GM21737 (cell line): ENCODE results near the gene WDFY2.
"Not testable (repeated sequence)": the region's sequence is repeated elsewhere in the genome, so short reads cannot be mapped to it uniquely, and the experiment has no call there.

Source experiments
- ATAC-seq: cut with Tn5 transposase; IDR thresholded peaks from one replicate; pipeline ENCODE4 v1.9.1; 2021; ENCODE audit warnings: mild to moderate bottlenecking, moderate library complexity; ENCODE audit not compliant: unreplicated experiment

Gene WDFY2

DNA sequence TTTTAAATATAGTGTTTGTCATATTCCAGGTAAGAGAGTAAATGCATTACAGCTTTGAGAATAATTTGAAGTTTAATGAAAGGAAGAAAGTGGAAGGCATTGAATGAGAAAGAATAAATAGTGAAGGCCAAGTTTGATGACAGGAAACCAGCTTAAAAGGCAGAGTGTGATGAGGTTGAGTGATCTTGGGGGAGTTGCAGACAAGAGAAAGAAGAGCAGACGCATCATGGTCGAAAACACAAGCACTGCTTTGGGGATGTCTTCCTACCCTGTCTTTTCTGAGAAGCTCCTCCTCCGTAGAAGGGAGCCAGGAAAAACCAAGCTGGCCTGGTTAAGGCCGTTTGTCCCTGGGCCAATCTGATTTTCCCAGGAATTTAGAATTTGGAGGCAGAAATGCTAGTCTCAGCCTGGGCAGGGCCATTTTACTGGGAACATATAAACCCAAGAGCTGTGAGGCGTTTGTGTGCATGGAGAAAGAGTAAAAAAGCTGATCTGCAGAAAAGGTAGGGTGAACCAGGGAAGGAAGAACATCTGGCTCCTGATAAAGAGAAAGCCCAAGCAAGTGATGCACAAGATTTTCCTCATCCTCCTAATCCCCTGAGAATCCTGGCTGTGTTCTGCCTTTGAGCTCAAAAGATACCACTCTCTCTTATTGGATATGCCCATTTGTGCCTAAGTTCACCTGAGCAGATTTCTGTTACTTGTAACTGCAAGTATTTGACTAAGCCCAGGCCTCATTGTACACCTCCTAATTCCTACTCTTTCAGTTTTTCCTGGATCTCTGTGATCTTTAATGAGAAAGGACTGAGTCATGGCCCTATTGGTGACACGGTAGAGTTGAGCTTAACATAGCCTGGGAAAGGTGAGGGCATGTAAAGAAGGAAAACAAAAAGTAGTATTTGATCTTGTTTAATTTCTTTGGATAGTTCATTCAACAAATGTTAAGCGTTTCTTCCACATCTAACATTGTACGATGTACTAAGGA is 80.0 kb downstream of the WDFY2 start:
- ATAC-seq: no peak

DNA sequence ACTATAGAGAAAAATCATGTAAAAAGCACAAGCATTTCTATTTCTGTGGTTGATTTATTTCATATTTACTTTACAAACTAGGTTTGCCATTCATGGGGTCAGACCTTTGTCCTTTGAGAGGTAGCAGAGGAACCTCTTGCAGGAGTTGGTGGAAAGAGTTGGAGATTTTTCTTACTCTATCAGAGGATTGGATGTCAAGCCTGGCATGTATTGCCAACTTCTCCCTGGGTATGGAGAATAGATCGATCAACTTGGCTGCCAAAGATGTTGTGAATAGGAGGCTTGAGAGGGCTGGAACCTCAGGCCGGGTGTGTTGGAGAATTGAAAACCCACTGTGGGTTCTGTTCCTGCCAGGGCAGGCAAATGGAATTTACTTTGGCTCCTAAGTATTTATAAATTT is 81.2 kb downstream of the WDFY2 start:
- ATAC-seq: no peak

DNA sequence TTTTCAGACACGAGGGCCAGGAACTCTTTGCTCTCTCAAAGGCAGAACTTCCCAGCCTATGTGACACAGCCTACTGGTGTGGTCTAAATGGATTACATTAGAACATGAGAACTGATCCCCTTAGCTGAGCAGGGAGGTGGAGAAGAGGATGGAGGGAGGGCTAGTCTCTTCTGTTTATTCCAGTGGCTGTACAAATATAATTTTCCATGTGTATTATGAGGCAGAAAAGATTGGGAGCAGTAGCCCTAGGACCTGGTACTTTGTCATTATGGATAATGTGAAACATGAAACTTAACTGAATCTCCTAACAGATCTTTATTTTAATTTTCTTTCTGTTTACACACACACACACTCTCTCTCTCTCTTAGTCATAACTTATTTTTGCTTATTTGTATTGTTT is 82.1 kb downstream of the WDFY2 start:
- ATAC-seq: no peak

DNA sequence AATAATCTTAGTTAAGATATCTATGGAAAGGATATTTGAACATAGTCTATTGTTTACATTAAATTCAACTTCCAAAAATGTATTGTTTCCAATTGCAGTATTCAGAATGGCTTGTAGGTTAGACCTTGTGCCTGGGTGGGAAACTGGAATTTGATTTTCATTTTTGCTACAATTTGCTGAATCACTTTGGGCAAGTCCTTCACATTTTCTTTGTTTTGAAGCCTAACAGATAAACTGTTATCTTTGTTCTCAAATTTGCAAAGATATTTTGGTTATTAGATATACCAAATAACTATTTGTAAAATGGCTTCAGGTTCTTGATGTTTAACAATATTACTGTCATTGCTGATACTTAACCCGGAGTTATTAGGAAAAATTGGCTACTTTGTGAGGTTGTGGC is 82.6 kb downstream of the WDFY2 start:
- ATAC-seq: no peak

DNA sequence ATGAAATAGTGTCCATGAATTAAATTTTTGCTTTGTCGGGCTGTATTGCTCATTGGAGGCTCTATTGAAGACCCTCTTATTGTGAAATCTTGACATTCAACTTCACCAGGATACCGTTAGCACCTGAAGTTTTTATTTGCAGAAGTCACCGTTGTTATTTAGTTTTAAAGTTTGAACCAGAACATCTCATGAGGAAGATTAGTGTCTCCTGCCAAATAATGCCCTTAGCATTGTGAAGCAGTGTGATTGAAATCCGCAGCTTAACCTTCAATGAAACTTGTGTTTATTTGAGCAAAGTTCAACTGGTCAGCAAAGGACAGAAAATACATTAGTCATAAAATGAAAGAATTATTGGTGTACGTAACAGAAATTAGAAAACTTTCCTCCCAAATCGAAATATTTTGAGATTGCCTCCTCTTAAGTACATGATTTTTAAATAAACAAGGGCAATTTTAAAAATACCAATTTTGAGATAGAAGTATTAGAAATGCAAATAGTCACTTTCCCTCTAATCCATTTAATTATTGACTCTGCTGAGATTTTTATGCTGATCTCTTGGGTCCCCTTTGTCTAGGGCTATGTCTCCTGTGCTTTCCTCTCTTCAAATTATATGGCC is 84.4 kb downstream of the WDFY2 start:
- ATAC-seq: no peak

DNA sequence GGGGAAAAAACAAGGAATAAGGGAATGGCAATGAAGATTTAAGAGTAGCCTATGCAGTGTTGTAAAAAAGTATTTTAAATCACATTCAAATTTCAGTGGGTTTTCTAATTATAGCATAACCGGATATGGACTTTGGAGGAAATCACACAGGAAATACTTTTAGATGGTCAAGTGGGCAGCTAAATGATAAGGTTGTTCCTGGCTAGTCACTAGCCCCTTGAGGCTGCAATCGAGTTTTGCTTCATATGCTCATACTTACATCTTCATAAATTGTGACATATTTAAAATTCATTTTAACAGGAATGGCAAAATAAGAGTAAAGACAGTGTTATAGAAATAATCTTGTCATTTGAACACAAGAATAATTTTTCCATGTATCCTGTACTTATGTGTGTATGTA is 88.9 kb downstream of the WDFY2 start:
- no peak for ATAC-seq

DNA sequence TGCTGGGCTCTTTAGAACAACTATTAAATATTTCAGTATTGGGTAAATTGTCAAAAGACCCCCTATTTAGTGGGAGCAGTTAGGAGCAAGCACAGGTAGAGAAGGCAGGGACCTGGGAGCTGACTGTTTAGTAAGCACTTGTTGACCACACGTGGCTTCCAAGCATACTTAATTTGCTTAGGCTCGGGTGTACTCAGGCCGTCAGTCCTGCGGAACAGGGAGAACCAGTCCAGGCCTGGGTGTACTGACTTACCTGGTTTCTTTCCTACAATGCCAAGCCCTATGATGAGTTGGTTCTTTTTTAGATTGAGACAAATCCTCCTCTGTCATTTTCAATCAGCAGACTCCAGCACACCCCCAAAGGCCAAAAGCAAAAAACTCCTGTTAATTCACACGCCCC is 90.0 kb downstream of the WDFY2 start:
- ATAC-seq: no peak

DNA sequence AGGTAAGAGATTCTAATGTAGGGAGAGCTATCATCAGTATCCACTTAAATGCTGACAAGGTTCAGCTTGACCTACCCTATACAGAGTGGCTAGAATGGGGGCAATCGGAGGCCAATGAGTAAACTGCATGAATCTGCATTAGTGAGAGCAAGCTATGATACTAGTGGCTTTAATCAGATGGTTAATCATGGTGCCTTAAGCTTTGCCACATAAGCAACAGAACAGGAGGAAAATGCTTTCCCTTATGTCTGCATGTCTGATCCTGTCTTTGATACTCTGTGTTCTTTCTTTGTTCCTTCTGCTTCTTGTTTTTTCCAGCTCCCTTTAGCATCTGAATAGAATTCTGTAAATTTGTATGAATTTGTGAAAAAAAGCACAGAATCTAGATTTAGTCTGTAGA is 91.1 kb downstream of the WDFY2 start:
- ATAC-seq: no peak

DNA sequence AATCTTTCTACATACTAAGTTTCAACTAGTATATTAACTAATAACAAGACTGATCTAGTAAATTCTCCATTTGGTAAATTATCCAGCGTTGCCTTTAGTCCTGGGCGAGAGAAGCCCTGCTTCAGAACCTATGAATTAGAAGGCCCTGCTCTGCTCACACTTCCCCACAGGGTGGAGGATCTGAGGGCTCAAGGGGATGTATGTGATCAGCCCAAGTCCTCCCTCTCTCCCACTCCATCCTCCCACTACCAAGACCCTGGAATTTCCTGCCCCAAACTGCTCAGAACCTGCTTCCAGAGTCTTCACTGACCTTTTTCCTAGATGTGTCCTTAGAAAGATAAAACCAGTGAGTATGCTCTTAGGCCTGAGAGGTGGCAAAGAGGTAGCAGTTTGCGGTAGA is 91.6 kb downstream of the WDFY2 start:
- ATAC-seq: no peak

DNA sequence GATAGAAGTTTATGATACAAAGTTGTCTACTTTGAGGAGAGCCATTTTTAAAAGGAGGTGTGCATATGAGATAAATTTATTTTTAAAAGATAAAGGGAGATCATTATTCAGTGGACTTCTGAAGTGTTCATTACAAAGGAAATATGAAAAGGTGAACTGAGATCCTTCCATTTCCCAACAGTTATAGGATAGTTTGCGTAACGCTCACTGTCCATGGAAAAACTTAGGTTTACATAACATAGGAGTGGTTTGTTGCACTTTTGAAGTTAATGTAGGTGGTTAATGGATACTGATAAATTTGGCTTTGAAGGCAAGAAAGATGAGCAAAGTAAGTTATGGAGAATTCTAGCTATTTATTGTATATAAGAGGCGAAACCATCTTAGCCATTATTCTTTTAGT is 92.5 kb downstream of the WDFY2 start:
- ATAC-seq: no peak

DNA sequence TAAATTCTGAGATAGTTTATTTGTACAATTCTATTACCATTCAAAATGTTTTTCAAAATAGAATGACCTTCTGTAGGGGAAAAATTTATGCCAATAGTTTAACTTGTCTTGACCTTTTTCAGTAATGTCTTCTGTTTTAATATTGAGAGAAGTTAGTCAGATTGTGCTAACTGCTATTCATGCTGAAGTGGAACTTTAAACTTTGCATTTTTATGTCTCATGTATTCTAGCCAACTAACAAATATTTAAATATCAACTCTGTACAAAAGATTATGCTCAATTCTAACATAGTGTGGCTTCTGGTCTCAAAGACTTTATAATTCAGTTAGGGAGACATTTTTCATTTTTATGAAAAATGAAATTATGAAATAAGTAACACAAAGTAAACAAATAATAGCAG is 94.2 kb downstream of the WDFY2 start:
- no peak for ATAC-seq

DNA sequence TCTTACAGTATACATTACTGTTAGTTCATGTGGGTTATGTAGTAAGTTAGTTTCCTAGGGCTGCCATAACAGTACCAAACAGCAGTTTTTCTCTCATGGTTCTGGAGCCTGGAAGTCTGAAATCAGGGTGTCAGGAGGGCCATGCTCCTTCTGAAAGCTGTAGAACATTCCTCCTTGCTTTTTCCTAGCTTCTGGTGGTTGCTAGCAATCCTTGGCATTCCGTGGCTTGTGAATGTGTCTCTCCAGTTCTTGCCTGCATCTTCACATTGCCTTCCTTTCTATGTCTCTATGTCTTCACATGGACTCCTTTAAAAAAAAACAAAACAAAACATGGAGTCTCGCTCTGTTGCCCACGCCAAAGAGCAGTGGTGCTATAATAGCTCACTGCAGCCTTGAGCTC is 95.4 kb downstream of the WDFY2 start:
- ATAC-seq: no peak

DNA sequence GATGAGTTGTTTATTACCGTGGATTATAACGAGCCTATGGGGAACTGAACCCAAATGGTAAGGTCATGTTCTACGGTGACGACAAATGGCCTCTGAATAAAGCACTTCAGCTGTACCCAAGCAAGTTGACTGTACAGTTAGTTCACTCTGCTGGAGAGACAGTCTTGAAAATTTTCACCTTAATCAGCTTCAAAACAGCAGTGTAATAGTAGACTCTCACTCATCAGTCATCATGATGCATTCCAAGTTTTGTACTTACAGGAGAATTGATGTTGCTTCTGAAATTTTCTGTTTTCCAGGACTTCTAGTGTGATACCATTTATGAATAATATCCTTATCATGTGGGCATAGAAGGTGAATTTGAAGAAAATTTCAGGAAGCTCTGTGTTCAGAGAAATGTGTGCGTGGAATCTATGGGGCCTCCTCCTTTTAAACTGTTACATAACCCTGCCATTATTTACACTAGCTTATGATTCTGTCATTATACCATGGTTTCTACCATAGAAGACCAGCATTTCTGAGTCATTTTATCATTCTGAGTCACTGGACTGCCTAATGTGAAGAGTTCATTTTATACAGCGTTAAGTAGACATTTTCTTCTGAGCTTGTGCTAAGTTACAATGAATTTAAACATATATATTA is 96.9 kb downstream of the WDFY2 start:
- no peak for ATAC-seq

DNA sequence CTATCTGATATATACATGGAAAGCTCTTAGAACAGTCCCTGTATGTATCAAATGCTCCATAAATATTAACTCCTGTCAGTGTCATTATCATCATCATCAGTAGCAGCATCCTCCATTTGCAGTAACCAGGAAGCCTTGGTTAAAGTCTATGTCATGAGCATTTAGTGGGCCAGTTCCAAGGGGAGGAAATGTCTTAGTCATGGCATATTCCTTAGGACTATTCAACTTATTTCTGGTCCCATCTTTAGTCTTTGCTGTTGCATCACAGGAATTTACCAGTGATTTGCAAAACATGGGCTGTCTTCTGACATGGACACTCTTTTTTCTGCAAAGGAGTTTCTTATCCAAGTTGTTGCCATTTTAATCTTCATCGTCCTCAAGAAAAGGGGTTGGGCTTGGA is 98.4 kb downstream of the WDFY2 start:
- ATAC-seq: no peak

DNA sequence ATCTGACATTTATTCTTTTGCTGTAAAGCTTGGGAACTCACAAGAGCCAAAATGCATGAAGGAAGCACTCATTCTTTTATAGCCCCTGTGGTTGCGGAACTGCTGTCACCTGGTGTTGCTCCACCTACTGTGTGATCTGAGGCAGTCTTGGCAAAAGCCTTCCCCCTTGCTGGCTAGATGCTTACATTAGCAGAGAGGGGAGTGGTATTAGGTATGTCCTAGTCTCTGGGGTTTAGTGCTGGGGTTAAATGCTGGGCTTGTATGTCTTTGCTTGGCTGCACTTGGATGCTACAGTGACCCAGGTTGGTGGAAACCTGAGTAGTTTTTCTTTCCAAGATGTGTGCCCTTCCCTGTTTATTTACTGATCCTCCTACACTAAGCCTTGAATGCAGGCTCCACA is 99.3 kb downstream of the WDFY2 start:
- ATAC-seq: no peak

DNA sequence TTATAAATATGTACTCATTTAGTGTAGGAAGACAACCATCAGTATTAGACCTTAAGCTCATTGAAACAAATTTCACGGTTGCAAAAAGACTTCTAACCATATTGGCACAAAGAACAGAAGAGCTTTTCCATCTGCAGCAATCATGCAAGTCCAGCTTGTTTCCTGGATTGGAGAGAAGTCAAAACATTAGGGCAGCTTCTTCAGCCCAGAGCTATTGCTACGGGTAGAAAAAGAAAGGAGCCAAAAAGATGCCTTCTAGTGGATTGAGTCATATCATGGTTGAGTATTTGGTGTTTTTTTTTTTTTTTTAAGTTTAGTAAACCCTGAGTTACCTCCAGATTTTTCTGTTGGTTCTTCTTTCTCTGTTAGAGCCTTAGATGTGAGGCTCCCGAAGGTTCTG is 99.8 kb downstream of the WDFY2 start:
- ATAC-seq: no peak

DNA sequence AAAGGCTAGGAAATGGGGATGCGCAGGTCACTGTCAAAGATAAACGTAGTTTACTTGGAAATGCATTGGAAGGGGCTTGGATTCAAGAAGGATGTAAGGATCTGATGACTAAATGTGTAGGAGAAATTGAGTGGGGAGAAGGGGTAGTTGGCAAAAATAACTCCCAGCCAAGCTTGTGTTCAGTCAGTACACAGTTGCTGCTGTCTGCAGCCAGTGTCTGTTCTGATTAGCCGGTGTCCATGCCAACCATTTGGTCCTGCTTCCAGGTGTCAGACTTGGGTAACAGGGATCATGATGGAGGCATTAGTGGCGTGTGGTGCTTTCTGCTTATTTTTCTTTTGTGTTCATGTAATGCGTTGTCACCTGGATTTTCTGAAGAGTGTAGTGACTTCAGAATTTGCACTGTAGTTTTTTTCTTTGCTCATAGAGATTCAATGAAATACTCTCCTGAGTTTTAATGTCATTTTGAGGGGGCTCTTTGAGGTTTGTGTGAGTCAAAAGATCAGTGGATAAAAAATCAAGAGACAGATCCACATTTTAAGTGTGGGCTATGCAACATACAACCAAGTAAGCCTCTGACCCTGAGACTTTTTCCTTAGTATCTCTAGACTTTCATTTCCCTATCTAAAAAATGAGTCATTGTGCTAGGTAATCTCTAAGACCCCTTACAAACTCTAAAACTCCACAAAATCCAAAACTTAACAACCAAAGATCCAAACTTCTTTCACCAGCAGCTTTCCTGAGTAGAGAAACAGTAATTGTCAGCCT is 103.9 kb downstream of the WDFY2 start:
- ATAC-seq: no peak

DNA sequence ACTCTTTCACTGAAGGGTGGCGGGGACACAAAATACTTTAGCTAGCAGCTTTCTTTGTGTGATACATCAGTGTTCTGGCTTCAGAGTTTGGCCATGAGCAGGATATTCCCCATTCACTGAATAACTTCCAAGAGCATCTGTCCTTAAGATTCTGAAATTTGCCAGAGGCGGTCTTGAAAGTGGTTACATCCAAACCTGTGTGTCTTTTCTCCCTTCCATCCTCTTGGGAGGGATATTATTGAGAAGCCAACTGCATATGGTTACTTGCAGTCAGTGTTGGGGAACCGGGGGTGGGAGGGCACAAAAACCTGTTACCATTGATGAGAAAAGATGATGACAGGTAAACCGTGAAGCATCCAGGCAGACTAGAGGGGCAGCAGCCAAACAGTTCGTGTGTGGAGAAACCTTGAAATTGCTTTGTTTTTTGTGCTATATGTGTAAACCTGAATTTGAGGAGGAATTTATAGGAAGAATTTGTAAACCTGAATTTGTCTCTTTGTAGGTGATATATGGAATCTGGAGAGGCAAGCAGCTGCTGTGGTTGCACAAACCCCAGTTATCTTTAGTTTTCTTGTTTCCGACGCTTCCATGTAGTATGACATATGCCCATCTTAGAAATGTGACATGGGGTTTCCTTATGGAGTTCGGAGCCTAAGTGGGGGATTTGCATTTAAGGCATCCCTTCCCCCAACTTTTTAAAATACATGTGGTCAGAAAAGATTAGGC is 104.8 kb downstream of the WDFY2 start:
- no peak for ATAC-seq

DNA sequence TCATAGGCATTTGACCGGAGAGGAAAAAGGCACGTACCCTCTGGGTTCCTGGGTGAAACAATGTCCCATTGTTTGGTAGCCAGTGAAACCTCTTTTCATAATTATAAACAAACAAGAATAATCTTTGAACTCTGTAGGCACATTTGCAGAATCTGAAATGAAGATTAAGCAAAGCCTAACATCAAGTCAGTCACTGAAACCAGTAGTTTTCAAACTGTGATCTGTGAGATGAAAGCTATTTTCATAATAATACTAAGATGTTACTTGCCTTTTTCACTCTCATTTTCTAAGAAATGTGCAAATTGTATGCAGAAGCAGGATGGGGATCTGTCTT is 105.4 kb downstream of the WDFY2 start:
- no peak for ATAC-seq

DNA sequence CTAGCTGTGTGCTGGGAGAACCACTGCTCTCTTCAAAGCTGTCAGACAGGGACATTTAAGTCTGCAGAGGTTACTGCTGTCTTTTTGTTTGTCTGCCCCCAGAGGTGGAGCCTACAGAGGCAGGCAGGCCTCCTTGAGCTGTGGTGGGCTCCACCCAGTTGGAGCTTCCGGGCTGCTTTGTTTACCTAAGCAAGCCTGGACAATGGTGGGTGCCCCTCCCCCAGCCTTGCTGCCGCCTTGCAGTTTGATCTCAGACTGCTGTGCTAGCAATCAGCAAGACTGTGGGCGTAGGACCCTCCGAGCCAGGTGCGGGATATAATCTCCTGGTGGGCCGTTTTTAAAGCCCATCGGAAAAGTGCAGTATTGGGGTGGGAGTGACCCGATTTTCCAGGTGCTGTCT is 111.4 kb downstream of the WDFY2 start:
- not testable (repeated sequence) for ATAC-seq

DNA sequence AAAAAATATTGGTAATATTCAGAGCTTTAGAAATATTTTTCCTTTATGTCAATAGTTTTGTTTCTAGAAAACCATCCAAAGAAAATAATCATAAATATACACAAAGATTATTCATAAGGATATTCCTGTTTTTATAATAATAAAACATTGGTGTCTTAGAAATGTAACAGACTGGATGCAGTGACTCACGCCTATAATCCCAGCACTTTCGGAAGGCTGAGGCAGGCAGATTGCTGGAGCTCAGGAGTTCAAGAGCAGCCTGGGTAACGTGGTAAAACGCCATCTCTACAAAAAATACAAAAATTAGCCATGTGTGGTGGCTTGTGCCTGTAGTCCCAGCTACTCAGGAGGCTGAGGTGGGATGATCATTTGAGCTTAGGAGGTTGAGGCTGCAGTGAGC is 112.9 kb downstream of the WDFY2 start:
- ATAC-seq: no peak
